GM19468 (cell line): ENCODE data around the gene PPP4R3B.

Experiments used
- ATAC-seq: cut with Tn5 transposase; IDR thresholded peaks from one replicate; pipeline ENCODE4 v1.9.1; 2021; ENCODE audit warnings: mild to moderate bottlenecking, moderate library complexity, moderate number of reproducible peaks; ENCODE audit not compliant: unreplicated experiment; ENCODE audit errors: extremely low read depth

PPP4R3B gene

DNA sequence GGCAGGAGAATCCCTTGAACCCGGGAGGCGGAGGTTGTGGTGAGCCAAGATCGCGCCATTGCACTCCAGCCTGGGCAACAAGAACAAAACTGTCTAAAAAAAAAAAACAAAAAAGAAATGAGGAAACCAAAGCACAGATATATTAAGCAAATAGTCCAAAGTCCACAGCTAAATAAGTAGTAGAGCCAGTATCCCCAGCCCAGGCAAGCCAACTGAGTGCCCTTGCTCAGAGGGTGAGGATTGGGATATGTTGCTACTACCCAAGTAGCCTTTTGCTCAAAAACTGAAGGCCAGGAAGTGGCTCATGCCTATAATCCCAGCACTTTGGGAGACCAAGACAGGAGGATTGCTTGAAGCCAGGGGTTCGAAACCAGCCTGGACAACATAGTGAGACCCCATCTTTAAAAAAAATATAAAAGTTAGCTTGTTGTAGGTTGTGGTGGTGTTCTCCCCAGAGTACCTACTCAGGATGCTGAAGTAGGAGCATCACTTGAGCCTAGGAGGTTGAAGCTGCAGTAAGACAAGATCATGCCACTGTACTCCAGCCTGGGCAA lies 92.5 kb downstream of the PPP4R3B start:
- ATAC-seq = no peak

DNA sequence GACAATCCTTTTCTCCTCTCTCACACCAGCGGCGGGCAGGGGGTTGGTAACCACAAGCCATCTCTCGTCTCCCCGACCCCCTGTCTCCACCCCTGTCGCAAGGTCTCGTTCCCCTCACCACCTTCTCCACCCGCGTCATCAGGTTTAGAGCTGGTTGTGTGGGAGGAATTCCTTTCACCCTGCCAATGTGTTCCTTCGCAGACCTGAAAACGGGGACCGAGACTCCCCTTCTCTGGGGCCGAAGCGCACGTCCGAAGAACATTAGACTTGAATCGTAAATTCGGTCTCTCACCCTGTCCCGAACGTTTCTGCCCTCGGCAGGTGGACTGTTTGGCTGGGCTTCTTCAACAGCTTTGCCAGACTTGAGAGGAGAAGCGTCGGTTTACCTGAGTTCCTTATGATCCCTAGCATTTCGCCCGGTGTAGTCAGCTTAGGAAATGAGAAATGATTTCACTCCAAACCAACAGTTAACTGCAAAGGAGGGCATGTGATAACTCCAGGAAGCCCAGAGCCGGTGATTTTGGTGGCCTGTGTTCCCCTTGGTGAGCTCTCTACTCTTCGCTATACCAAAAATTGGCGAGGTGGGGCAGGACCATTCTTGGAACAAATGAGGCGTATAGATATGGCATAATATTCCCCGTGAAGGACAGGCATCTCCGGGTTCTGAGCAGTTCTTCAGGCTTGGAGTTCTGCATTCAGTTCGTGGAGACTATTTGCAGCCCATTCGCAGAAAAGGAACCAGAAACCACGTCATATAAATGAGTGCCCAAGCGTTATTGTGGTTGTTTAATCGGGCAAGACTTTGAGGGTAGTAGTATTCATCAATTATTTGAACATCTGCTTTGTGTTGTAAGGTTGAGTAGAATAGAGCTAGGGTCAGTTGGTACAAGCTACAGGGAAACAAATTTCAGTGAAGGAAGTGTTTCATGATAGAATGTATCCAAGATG lies 97.2 kb downstream of the PPP4R3B start:
- no peak for ATAC-seq

DNA sequence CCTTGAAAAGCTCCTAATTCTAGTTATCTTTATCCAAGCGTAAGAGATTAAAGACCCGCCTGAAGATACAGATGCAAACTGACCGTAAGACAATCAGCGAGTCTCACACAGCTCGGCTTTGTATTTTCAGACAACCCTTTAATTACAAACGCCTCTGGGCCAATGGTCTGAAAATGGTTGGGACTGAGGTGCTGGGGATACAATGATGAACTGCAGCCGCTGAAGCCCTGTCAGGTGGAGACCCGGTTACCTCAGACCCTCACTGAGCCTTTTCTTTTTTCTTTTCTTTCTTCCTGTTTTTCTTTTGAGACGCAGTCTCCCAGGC lies 98.6 kb downstream of the PPP4R3B start:
- ATAC-seq = no peak

DNA sequence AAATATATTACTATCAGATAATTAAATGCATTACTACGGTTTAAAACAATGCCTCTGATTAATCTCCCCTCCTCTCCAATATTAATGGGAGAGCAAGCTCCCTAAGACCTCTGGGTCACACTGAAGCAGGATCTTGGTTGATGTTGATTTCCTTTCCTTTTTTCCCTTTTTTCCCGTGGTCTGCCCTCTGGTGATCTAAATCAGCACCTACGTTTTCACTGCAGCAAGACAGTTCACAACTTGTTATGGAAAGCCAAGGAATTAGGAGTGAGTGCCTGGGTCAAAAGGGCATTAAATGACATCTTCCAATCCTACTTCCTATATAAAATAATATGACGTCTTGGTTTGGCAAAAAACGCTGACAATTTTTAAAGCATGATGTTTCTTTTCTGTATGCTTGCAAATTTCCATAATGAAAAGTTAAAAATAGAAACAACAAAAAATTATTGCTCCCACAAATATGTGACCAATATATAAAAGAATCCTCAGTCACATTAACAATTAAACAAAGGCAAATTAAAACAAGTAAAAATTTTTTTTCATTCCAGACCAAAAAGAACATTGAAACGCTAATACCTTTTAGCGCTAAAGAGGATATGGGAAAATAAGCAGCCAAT lies 105.8 kb downstream of the PPP4R3B start:
- no peak for ATAC-seq

DNA sequence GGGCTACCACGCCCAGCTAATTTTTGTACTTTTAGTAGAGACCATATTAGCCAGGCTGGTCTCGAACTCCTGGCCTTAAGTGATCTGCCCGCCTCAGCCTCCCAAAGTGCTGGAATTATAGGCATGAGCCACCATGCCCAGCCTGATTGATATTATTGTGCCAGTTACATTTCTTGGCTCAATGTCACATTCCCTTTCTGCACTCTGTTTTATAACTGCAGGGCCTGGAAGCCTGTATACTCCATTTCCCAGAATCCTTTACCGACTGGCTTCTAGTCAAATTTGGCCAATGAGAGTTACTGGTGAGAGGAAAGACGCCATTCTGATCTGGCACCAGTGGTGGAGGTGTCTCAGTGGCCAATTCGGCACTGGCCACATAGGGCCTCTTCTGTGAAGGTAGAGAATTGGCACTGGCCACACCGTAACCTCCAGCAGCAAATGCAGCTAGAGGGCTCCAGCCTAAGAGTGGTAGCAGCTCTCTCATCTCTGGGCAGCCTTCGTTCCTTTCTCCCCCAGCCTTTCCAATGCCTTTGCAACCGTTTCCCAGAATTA lies 114.8 kb downstream of the PPP4R3B start:
- no peak for ATAC-seq

DNA sequence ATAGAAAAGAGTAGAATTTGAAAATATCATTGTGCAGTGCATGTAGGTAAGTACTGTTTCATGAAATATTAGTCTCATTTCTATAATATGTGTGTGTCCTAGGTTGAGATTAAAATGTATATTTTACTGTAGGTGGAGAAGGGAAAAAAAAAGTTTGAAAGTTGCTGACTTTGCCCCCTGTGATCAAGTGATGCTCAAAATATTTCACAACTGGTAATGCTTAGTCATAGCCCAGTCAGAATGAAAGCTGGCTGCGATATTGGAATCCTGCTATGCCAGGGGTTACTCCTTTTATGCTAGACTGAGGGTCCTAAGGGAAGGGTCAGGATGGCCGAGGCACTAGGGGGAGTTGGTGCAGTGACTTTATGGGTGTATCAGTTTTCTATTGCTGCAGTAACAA lies 117.4 kb downstream of the PPP4R3B start:
- ATAC-seq = no peak

DNA sequence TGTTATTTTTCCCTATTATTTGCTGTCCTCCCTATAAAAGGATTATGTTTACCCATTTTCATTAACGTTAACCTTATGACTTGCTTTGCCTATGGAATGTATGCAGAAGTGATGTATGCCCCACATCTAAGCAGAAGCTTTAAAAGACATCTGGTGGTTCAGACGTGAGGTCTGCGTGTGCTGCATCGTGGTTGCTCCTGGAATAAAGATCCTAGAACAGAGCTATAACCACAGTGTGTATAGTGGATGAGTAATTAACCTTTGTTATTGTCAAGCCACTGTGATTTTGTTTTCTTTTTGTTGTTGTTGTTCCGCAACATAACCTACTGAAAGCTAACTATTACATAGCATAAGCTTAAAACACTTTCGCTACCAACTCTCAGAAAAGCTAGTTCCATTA lies 118.8 kb downstream of the PPP4R3B start:
- no peak for ATAC-seq
